Activated CD4-positive, alpha-beta memory T cell treated with anti-CD3 and anti-CD28 coated beads for 36 hours (primary cell): ENCODE results near the gene GPD2. TPM values are rescaled to one million over a fixed set of nuclear protein-coding genes. Genes with fewer than 3 reads are reported as not detected.
A peak's percentile ranks its signal among the peaks of the same experiment; 100 is the strongest.

Experiments
- CTCF ChIA-PET: fragments of 350-600 bp; sonication (Branson Sonifier 250); formaldehyde crosslinking; loops from one replicate; lab custom pipeline; 2021; ENCODE audit warnings: antibody characterized with exemption, inconsistent platforms; lab: Charles Lee
- POLR2A ChIA-PET: fragments of 350-600 bp; sonication (Branson Sonifier 250); formaldehyde crosslinking; loops from one replicate; lab custom pipeline; 2021; ENCODE audit warnings: antibody characterized with exemption; lab: Charles Lee
- DNase-seq: peaks from one replicate; pipeline ENCODE4 v3.0.0-alpha.2; 2020
- H3K27ac Mint-ChIP-seq: one replicate; pipeline ENCODE4 v1.8.0; 2021; ENCODE audit warnings: mixed read lengths
- H3K27me3 Mint-ChIP-seq: one replicate; pipeline ENCODE4 v1.8.0; 2021; ENCODE audit warnings: mixed read lengths
- H3K36me3 Mint-ChIP-seq: one replicate; pipeline ENCODE4 v1.8.0; 2021; ENCODE audit warnings: mixed read lengths
- H3K4me1 Mint-ChIP-seq: one replicate; pipeline ENCODE4 v1.8.0; 2021; ENCODE audit warnings: low read depth, mixed read lengths
- H3K4me3 Mint-ChIP-seq: one replicate; pipeline ENCODE4 v1.8.0; 2021; ENCODE audit warnings: mild to moderate bottlenecking, mixed read lengths
- H3K9me3 Mint-ChIP-seq: one replicate; pipeline ENCODE4 v1.8.0; 2021; ENCODE audit warnings: mixed read lengths
- intact Hi-C: fragments of 100-400 bp; cut with micrococcal nuclease; formaldehyde crosslinking; loops from one replicate; pipeline ENCODE4 v1.15.1; 2023
- total RNA-seq, 2 experiments: library from RNA; stranded (reverse); gene quantifications; one replicate each; pipeline ENCODE4 v1.2.3, GENCODE V29; 2021

The GPD2 gene
- total RNA-seq, 2 experiments from 2014 or later, result 27.3 to 28.6 TPM

GRCh38 chr2:156437931-156438410 is 1.8 kb downstream of the GPD2 start:
- CTCF ChIA-PET, result interaction anchor here (1.0 to 2.5 kb wide), 4 partner anchors 10 to 151 kb away, joined by 4 to 15 read pairs (median 8); no protein-coding TSS in a partner anchor
- peaks cover 4% of the 10 kb centered on the region for H3K36me3 Mint-ChIP-seq
- H3K4me1 Mint-ChIP-seq, result peaks cover 22% of the 10 kb centered on the region
- POLR2A ChIA-PET, result interaction anchor here (3.0 kb wide), 1 partner anchor 96 kb away, joined by 10 read pairs; no protein-coding TSS in a partner anchor
- no peaks in the 10 kb centered on the region for H3K27me3 Mint-ChIP-seq
- intact Hi-C loops, result loop anchor here (2.0 to 5.0 kb wide), 3 partner anchors 34 to 149 kb away; no protein-coding TSS in a partner anchor
- peak overlapping the region; percentile 3 for H3K4me3 Mint-ChIP-seq
- H3K9me3 Mint-ChIP-seq, result no peaks in the 10 kb centered on the region
- no peak for DNase-seq
- H3K27ac Mint-ChIP-seq, result no peak overlapping the region

- Mint-ChIP-seq H3K27me3 (no peaks in the 10 kb centered on the region), H3K4me1 (peaks cover 14% of the 10 kb centered on the region), H3K36me3 (peaks cover 4% of the 10 kb centered on the region), H3K9me3 (no peaks in the 10 kb centered on the region), H3K4me3 (no peak overlapping the region), H3K27ac (no peak overlapping the region)
- CTCF ChIA-PET, result interaction anchor here (1.0 kb wide), 2 partner anchors 12 to 107 kb away, joined by 3 to 4 read pairs; no protein-coding TSS in a partner anchor
- no peak for DNase-seq
- intact Hi-C loops, result no loop called here
- POLR2A ChIA-PET, result no interaction called here
These were observed 6.9 kb downstream of the GPD2 start for GRCh38 chr2:156443089-156443488.

DNA sequence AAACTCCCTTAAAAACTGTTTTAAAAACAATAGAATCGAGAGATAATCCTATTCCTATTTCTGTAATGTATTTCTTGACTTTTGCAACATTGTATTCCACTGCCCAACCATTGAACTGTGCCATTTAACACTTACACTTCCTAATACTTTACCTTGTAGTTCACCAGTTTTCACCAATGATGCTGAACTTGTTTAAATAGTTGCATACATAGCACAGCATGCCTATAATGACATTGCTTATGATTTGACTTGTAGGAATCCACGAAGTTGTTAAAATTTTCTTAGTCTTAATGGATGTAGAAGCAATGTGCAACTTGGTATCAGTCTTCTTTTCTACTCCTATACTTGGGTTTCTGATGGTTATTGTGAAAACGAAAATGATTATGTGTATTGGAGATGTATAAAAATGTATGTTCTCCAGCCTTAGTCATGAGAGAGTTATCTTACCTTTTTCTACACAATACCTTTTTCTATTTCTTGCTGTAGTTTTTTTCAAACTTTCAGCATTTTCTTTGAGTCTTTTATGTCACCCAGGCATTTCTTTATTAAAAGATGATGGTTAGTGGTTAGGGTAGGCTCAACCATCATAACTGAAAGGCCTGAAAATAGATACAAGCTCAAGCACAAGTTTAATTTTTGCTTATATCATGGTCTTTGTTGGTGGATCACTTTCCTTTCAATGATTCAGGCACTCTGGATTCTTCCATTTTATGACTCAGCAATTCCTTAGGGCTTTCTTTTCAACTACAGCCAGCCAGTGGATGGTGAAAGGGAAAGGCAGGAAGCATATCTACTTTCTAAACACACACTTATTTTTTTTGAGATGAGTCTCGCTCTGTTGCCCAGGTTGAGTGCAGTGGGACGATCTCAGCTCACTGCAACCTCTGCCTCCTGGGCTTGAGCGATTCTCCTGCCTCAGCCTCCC is 9.4 kb downstream of the GPD2 start:
- Mint-ChIP-seq H3K27me3 (no peaks in the 10 kb centered on the region), H3K27ac (no peak overlapping the region), H3K36me3 (peaks cover 4% of the 10 kb centered on the region), H3K4me1 (peaks cover 5% of the 10 kb centered on the region), H3K4me3 (no peak overlapping the region), H3K9me3 (no peaks in the 10 kb centered on the region)
- intact Hi-C loops, result no loop called here
- POLR2A ChIA-PET, result no interaction called here
- CTCF ChIA-PET, result interaction anchor here (1.0 kb wide), 1 partner anchor 144 kb away, joined by 3 read pairs; no protein-coding TSS in a partner anchor
- DNase-seq, result no peak

- intact Hi-C loops, result no loop called here
- POLR2A ChIA-PET, result no interaction called here
- H3K4me1 Mint-ChIP-seq, result peaks cover 8% of the 10 kb centered on the region
These were observed 11.6 kb downstream of the GPD2 start for GRCh38 chr2:156447761-156448160.

GRCh38 chr2:156448766-156449165 is 12.6 kb downstream of the GPD2 start:
- CTCF ChIA-PET, result no interaction called here
- DNase-seq, result no peak
- Mint-ChIP-seq H3K27ac (no peak overlapping the region), H3K4me3 (no peak overlapping the region), H3K27me3 (no peaks in the 10 kb centered on the region), H3K36me3 (peaks cover 7% of the 10 kb centered on the region), H3K4me1 (peaks cover 12% of the 10 kb centered on the region), H3K9me3 (no peaks in the 10 kb centered on the region)
- POLR2A ChIA-PET, result no interaction called here
- intact Hi-C loops, result no loop called here

More at GRCh38 chr2:156447761-156448160, 11.6 kb downstream of the GPD2 start:
- CTCF ChIA-PET, result no interaction called here
- Mint-ChIP-seq H3K9me3 (no peaks in the 10 kb centered on the region), H3K27ac (no peak overlapping the region), H3K27me3 (no peaks in the 10 kb centered on the region), H3K36me3 (peaks cover 7% of the 10 kb centered on the region), H3K4me3 (no peak overlapping the region)
- DNase-seq, result no peak

DNA sequence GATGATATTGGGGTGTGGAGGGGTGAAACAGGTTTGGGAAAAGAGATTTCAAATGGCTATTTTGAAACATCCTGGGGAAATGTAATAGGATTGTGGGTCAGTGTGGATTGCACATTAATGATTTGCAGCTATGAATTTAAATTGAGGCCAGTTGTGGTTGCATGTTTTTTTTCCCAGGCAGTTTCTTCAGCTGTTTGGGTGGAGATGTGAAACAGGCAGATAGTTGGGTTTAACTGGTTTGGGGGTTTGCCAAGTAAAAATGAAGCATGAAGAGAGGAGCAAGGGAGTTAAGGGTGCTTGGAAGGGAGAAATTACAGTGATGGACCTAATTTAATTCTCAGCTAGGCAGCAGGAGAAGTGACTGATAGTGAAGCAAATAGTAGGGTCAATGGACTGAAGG is 16.8 kb downstream of the GPD2 start:
- ChIA-PET POLR2A (no interaction called here), CTCF (no interaction called here)
- intact Hi-C loops, result no loop called here

GRCh38 chr2:156455361-156455975 is 19.3 kb downstream of the GPD2 start:
- Mint-ChIP-seq H3K27ac (no peak overlapping the region), H3K36me3 (peaks cover 4% of the 10 kb centered on the region), H3K9me3 (no peaks in the 10 kb centered on the region), H3K4me3 (no peak overlapping the region), H3K4me1 (peaks cover 27% of the 10 kb centered on the region), H3K27me3 (no peaks in the 10 kb centered on the region)
- intact Hi-C loops, result no loop called here
- ChIA-PET CTCF (no interaction called here), POLR2A (no interaction called here)
- DNase-seq, result no peak

More for the DNA sequence above, 16.8 kb downstream of the GPD2 start:
- no peak overlapping the region for H3K27ac Mint-ChIP-seq
- H3K4me1 Mint-ChIP-seq, result peaks cover 25% of the 10 kb centered on the region
- no peaks in the 10 kb centered on the region for H3K27me3 Mint-ChIP-seq
- H3K9me3 Mint-ChIP-seq, result no peaks in the 10 kb centered on the region
- DNase-seq, result no peak
- no peak overlapping the region for H3K4me3 Mint-ChIP-seq
- peaks cover 7% of the 10 kb centered on the region for H3K36me3 Mint-ChIP-seq

- Mint-ChIP-seq H3K9me3 (no peaks in the 10 kb centered on the region), H3K27me3 (no peaks in the 10 kb centered on the region), H3K36me3 (peaks cover 4% of the 10 kb centered on the region), H3K4me3 (no peak overlapping the region), H3K4me1 (peaks cover 27% of the 10 kb centered on the region), H3K27ac (no peak overlapping the region)
- POLR2A ChIA-PET, result no interaction called here
- intact Hi-C loops, result no loop called here
- CTCF ChIA-PET, result no interaction called here
- no peak for DNase-seq
These were observed 20.4 kb downstream of the GPD2 start for GRCh38 chr2:156456616-156457015.

- H3K4me3 Mint-ChIP-seq, result no peak overlapping the region
These were observed 21.6 kb downstream of the GPD2 start for GRCh38 chr2:156457523-156458517.

GRCh38 chr2:156459720-156460119 is 23.5 kb downstream of the GPD2 start:
- peaks cover 20% of the 10 kb centered on the region for H3K4me1 Mint-ChIP-seq
- CTCF ChIA-PET, result no interaction called here
- H3K36me3 Mint-ChIP-seq, result peaks cover 3% of the 10 kb centered on the region

More at GRCh38 chr2:156457523-156458517, 21.6 kb downstream of the GPD2 start:
- Mint-ChIP-seq H3K9me3 (no peaks in the 10 kb centered on the region), H3K27me3 (no peaks in the 10 kb centered on the region), H3K27ac (no peak overlapping the region), H3K36me3 (peaks cover 2% of the 10 kb centered on the region), H3K4me1 (peaks cover 23% of the 10 kb centered on the region)
- intact Hi-C loops, result no loop called here
- POLR2A ChIA-PET, result no interaction called here
- CTCF ChIA-PET, result interaction anchor here (1.0 kb wide), 1 partner anchor 131 kb away, joined by 3 read pairs; no protein-coding TSS in a partner anchor
- DNase-seq, result no peak

DNA sequence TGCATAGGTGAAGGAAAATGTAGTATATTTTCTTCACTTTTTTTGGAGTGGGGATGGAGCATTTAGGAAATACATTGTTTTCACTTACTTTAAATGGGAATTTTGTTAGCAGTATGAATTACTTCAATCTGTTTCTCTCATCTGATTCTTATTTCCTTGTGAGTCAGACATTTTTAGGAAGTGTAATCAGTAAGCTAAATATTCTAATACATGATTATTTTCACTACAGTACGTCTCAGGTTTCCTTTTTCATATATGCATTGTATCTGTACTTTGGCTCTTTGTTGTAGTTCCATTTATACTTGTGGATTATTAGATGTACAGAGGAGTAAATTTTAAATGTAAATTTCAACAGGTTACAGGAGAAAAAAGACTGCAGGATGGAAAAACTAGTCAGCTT is 27.9 kb downstream of the GPD2 start:
- Mint-ChIP-seq H3K9me3 (no peaks in the 10 kb centered on the region), H3K36me3 (peaks cover 3% of the 10 kb centered on the region), H3K27me3 (no peaks in the 10 kb centered on the region), H3K4me1 (peaks cover 9% of the 10 kb centered on the region), H3K4me3 (no peak overlapping the region), H3K27ac (no peak overlapping the region)
- no peak for DNase-seq
- POLR2A ChIA-PET, result no interaction called here
- intact Hi-C loops, result no loop called here
- CTCF ChIA-PET, result interaction anchor here (1.1 kb wide), 1 partner anchor 17 kb away, joined by 4 read pairs; no protein-coding TSS in a partner anchor

More at GRCh38 chr2:156459720-156460119, 23.5 kb downstream of the GPD2 start:
- H3K27me3 Mint-ChIP-seq, result no peaks in the 10 kb centered on the region
- no peaks in the 10 kb centered on the region for H3K9me3 Mint-ChIP-seq
- H3K4me3 Mint-ChIP-seq, result no peak overlapping the region
- H3K27ac Mint-ChIP-seq, result no peak overlapping the region
- DNase-seq, result no peak
- POLR2A ChIA-PET, result no interaction called here
- intact Hi-C loops, result no loop called here
